Ascending aorta (tissue), 2 donors: ENCODE measurements around the gene PCOLCE2. TPM values are rescaled to one million over a fixed set of nuclear protein-coding genes. Genes with fewer than 3 reads are reported as not detected.
"Not testable (repeated sequence)": the region's sequence is repeated elsewhere in the genome, so short reads cannot be mapped to it uniquely, and the experiment has no call there.

Experiments
- DNase-seq, 2 donors: peaks; one replicate each; pipeline ENCODE4 v3.0.0-alpha.2; 2019; ENCODE audit warnings: low spot score in 2 of 2
- H3K27ac ChIP-seq, 2 donors: fragments of 200-600 bp; sonication (generic); one replicate each; pipeline ENCODE4 v1.5.1; 2016 to 2017; ENCODE audit warnings: mild to moderate bottlenecking in 1 of 2
- H3K27me3 ChIP-seq: fragments of 200-600 bp; sonication (generic); one replicate; pipeline ENCODE4 v1.5.1; 2017
- H3K36me3 ChIP-seq, 2 donors: fragments of 200-600 bp; sonication (generic); one replicate each; pipeline ENCODE4 v1.5.1; 2016
- H3K4me1 ChIP-seq, 2 donors: fragments of 200-600 bp; sonication (generic); one replicate each; pipeline ENCODE4 v1.5.1; 2016 to 2017; ENCODE audit warnings: mild to moderate bottlenecking in 1 of 2
- H3K4me3 ChIP-seq, 2 donors: fragments of 200-600 bp; sonication (generic); one replicate each; pipeline ENCODE4 v1.5.1; 2016 to 2017; ENCODE audit warnings: mild to moderate bottlenecking in 1 of 2
- H3K9me3 ChIP-seq, 2 donors: fragments of 200-600 bp; sonication (generic); one replicate each; pipeline ENCODE4 v1.5.1; 2016
- CTCF ChIP-seq, 3 experiments: fragments of 200-600 bp in 2 of 3; fragments of 450-650 bp in 1 of 3; sonication (generic) in 2 of 3; IDR thresholded peaks; one replicate each; pipeline ENCODE4 v1.5.1; 2016 to 2019; ENCODE audit warnings: antibody characterized with exemption in 3 of 3, mild to moderate bottlenecking in 1 of 3, moderate library complexity in 1 of 3
- intact Hi-C: fragments of 100-400 bp; cut with DNase I; formaldehyde crosslinking; loops from one replicate; pipeline ENCODE4 v1.15.1; 2023
- total RNA-seq: library from RNA; depleted of rRNA; stranded (reverse); fragments of >200 nt; gene quantifications from one replicate; pipeline ENCODE4 v1.1.0, GENCODE V29; 2016

The PCOLCE2 gene
- total RNA-seq, 1 donor from 2014 or later: 58.1 TPM

- TF ChIP-seq CTCF (IDR thresholded peaks at IDR 0.05): no peak
- H3K27ac ChIP-seq: no peak overlapping the region
Measured at GRCh38 chr3:142886021-142886420, 2.9 kb downstream of the PCOLCE2 start.

GRCh38 chr3:142884531-142884930 is 4.4 kb downstream of the PCOLCE2 start:
- Histone ChIP-seq H3K4me1 (peaks cover 0 to 6% of the 10 kb centered on the region in 2 donors), H3K27me3 (no peaks in the 10 kb centered on the region), H3K9me3 (no peaks in the 10 kb centered on the region), H3K4me3 (no peak overlapping the region), H3K27ac (no peak overlapping the region), H3K36me3 (no peaks in the 10 kb centered on the region)
- no peak for DNase-seq
- intact Hi-C loops: no loop called here
- no peak for TF ChIP-seq CTCF (IDR thresholded peaks at IDR 0.05)

More at GRCh38 chr3:142886021-142886420, 2.9 kb downstream of the PCOLCE2 start:
- Histone ChIP-seq H3K4me1 (peaks cover 0 to 6% of the 10 kb centered on the region in 2 donors), H3K36me3 (no peaks in the 10 kb centered on the region), H3K4me3 (no peak overlapping the region), H3K9me3 (no peaks in the 10 kb centered on the region), H3K27me3 (no peaks in the 10 kb centered on the region)
- DNase-seq: no peak
- intact Hi-C loops: loop anchor here (5.0 kb wide), 1 partner anchor 46 kb away; no protein-coding TSS in a partner anchor

- intact Hi-C loops, H3K27ac ChIP-seq, H3K4me1 ChIP-seq: not testable (repeated sequence)
Measured at GRCh38 chr3:142883534-142883933, 5.3 kb downstream of the PCOLCE2 start.

GRCh38 chr3:142881445-142882224 is 7.2 kb downstream of the PCOLCE2 start:
- TF ChIP-seq CTCF (IDR thresholded peaks at IDR 0.05): no peak
- Histone ChIP-seq H3K27me3 (no peaks in the 10 kb centered on the region), H3K27ac (no peak overlapping the region), H3K4me3 (no peak overlapping the region), H3K36me3 (no peaks in the 10 kb centered on the region), H3K9me3 (no peaks in the 10 kb centered on the region), H3K4me1 (no peaks in the 10 kb centered on the region)
- no peak for DNase-seq
- intact Hi-C loops: no loop called here

More at GRCh38 chr3:142883534-142883933, 5.3 kb downstream of the PCOLCE2 start:
- not testable (repeated sequence) for H3K27me3 ChIP-seq, H3K36me3 ChIP-seq, H3K4me3 ChIP-seq, H3K9me3 ChIP-seq, DNase-seq

- DNase-seq: no peak
- Histone ChIP-seq H3K9me3 (no peaks in the 10 kb centered on the region), H3K4me3 (no peak overlapping the region), H3K27ac (no peak overlapping the region), H3K4me1 (no peaks in the 10 kb centered on the region), H3K27me3 (no peaks in the 10 kb centered on the region), H3K36me3 (no peaks in the 10 kb centered on the region)
- intact Hi-C loops: no loop called here
- TF ChIP-seq CTCF (IDR thresholded peaks at IDR 0.05): no peak
Measured at GRCh38 chr3:142878649-142879300, 10.1 kb downstream of the PCOLCE2 start.

GRCh38 chr3:142876417-142876816 is 12.5 kb downstream of the PCOLCE2 start:
- Histone ChIP-seq H3K4me3 (no peak overlapping the region), H3K27me3 (no peaks in the 10 kb centered on the region), H3K36me3 (no peaks in the 10 kb centered on the region), H3K4me1 (no peaks in the 10 kb centered on the region), H3K27ac (no peak overlapping the region), H3K9me3 (no peaks in the 10 kb centered on the region)
- no peak for TF ChIP-seq CTCF (IDR thresholded peaks at IDR 0.05)
- intact Hi-C loops: no loop called here
- no peak for DNase-seq
